NCI-H2081 treated with DMSO at 0.1 percent for 48 hours (cell line): ENCODE data around the gene CNTNAP2.
"Not testable (repeated sequence)": the region's sequence is repeated elsewhere in the genome, so short reads cannot be mapped to it uniquely, and the experiment has no call there.

Experiments used
- DNase-seq: peaks from one replicate; lab custom pipeline; 2025; lab: John Stamatoyannopoulos, UW

Gene CNTNAP2

DNA sequence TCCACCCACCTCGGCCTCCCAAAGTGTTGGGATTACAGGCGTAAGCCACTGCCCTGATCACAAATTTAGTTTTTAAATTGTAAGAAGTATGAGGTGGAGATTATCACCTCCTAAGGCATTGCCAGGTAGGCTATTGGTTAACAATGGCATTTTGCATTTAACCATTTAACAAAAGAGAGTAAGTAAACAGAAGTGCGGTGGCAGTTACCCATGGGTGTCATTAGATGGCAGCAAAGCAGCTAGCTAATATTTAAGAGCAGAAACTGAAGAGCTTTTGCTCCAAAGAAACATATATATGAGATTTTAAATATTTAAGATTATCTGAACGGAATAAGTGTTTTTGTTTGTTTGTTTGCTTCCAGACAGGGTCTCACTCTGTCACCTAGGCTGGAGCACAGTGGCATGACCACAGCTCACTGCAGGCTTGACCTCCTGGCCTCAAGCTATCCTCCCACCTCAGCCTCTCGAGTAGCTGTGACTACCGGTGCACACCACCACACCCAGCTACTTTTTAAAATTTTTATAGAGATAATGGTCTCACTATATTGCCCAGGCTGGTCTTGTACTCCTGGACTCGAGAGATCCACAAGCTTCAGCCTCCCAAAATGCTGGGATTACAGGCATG, 2148.4 kb downstream of the CNTNAP2 start:
- DNase-seq = no peak

DNA sequence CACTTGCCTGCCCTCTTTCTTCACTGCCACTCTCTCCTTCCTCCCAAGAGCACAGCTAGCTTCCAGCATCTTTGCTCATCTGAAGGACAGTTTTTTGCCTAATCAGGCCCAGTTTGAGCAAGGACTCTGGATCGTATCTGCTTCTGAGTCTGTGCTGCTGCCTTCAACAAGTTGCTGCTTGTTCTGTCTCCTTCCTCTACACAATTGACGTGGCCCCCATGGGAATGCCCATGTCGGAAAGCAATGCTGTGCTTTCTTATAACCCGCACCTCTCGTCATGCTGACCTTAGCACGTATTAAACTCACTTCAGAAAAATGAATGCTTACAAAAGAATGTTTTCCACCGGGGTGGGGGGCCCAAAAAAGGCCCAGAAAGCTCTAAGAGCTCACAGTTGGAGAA, 2149.3 kb downstream of the CNTNAP2 start:
- DNase-seq = no peak

- no peak for DNase-seq
These were observed 2150.2 kb downstream of the CNTNAP2 start for GRCh38 chr7:148266795-148267194.

DNA sequence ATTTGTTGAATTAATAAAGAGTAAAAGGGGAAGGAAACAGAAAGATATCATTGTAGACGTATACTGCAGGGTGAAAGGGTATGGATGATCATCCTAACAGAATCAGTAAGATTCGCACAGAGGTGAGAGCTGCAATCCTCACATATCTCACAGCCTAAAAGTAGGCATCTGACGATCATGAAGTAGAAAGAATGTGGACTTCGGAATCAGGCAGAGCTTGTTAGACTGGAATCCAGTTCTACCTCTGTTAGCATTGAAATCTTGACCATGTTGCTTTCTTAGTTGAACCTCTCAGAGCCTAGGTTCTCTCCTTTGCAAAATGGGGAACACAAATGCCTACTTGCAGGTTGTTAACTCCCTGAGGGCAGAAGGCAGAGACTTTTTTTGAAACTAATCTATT, 2154.0 kb downstream of the CNTNAP2 start:
- no peak for DNase-seq

DNA sequence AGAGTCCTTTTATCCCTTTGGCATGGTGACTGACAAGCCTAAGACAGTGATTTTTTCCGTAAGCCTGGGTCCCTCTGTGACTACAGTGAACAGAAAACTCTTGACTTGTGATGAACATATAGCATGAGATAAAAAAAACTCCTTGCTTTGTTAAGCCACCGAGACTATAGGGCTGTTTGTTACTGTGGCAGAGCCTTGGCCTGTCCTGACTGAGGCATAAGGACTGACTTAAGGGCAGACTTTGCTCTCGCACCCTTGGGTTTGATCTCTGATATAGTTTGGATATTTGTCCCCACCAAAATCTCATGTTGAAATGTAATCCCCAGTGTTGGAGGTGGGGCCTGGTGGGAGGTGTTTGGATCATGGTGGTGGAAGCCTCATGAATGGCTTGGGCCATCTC, 2157.5 kb downstream of the CNTNAP2 start:
- DNase-seq = no peak

GRCh38 chr7:148275359-148275890, 2158.8 kb downstream of the CNTNAP2 start:
- no peak for DNase-seq

- no peak for DNase-seq
These were observed 2159.9 kb downstream of the CNTNAP2 start for GRCh38 chr7:148276314-148277041.

- DNase-seq = no peak
These were observed 2160.6 kb downstream of the CNTNAP2 start for GRCh38 chr7:148277042-148277660.

DNA sequence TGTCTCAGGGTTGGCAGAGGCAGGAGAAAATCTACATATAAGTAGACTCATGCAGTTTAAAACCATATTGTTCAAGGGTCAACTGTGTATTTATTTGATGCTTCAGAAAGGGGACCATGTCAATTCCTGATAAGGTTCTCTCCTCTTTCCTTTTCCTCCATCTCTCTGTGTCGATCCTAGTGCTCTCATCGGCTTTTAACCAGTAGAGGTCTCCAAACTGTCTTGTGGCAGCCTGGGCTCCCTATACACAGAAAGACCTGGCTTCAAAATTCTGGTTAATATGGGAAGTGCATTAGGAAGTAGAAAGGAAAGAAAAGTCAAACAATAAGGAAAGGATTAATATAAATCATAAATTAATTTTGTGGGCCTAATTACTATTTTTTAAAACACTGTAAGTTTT, 2169.5 kb downstream of the CNTNAP2 start:
- DNase-seq = no peak

GRCh38 chr7:148287538-148287937, 2170.9 kb downstream of the CNTNAP2 start:
- DNase-seq = no peak

DNA sequence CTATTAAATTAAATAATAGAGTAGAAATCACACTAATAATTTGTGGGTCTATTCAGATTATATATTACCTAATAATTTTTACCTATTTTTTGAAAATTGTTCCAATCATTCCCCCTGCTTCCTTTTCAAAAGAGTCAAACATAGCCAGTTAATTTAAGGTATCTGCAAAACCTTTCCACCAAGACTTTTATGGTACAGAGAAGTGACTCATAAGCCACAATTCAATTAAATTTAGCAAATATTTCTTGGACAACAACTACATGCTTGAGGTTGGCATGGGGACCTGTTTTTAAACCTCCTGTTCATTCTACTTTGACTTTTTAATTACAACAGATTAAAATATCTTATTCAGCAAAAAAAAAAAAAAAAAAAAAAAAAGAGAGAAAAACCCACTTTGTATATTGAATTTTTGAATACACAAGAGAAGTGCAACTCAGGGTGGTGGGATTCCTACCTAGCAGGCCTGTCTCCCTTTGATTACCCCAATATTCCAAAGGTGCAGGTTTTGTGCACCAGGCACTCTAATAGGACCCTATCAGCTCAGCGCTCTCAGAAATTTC, 2172.1 kb downstream of the CNTNAP2 start:
- DNase-seq = no peak

GRCh38 chr7:148289630-148290029, 2173.0 kb downstream of the CNTNAP2 start:
- DNase-seq = no peak

- DNase-seq = no peak
These were observed 2173.9 kb downstream of the CNTNAP2 start for GRCh38 chr7:148290538-148290937.

GRCh38 chr7:148291799-148292198, 2175.2 kb downstream of the CNTNAP2 start:
- no peak for DNase-seq

DNA sequence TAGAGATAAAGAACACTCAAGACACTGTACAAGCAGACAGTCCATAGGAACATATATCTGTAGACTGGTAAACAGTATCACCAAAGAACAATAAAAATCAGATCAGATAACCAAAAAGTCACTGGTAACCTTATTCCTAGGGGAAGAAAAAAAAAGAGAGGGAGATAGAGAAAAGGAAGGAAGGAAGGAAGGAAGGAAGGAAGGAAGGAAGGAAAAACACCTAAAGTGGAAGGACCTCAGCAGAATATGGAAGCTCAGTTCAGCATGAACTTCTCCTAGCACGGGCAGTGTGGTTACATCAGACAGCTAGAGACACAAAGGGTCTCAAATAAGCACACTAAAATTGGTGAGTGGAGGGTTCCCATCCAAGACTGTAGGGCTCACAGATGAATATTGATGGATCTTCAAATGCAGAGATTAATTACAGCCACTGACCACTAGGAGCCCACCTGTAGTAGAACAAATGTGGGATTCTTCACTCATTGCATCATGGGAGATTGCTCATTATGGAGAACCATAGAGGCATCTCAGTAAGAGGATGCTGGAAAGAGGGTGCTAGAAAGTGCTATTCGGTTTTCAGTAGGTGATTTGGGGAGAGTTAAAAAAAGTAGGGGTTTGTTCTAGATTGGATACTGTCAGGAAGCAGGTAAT, 2180.5 kb downstream of the CNTNAP2 start:
- no peak for DNase-seq

- not testable (repeated sequence) for DNase-seq
These were observed 2182.2 kb downstream of the CNTNAP2 start for GRCh38 chr7:148298768-148299167.

GRCh38 chr7:148299350-148300276, 2183.0 kb downstream of the CNTNAP2 start:
- no peak for DNase-seq

DNA sequence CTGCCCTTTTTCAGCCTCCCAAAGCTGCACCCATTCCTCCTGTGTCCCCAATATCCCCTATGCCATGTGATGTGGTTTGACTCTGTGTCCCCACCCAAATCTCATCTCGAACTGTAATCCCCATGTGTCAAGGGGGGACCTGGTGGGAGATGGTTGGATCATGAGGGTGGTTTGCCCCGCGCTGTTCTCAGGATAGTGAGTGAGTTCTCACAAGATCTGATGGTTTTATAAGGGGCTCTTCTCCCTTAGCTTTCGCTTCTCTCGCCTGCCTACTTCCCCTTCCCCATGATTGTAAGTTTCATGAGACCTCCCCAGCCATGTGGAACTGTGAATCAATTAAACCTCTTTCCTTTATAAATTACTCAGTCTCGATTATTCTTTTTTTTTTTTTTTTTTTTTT, 2185.8 kb downstream of the CNTNAP2 start:
- not testable (repeated sequence) for DNase-seq

GRCh38 chr7:148303295-148304082, 2186.9 kb downstream of the CNTNAP2 start:
- no peak for DNase-seq

- no peak for DNase-seq
These were observed 2187.4 kb downstream of the CNTNAP2 start for GRCh38 chr7:148304083-148304335.

DNA sequence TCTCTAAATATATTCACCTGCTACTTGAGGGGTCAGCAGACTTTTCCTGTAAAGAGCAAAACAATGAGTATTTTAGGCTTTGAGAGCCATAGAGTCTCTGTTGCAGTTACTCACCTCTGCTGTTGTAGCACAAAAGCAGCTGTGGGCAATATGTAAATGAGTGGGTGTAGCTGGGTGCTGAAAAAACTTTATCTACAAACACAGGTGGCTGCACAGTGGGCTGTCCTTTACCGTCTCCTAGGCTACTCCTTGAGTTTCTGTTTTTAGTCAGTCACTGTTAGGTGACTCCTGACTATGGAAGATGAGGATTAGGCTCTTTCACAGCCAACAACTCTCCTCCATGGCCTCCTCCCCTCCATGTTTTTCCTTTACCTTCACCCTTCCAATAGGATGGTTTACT, 2187.9 kb downstream of the CNTNAP2 start:
- no peak for DNase-seq
